HCT116 (cell line): ENCODE data around the gene C15orf39. TPM values are rescaled to one million over a fixed set of nuclear protein-coding genes. Genes with fewer than 3 reads are reported as not detected.

Experiments used
- ATAC-seq: fragments of 200-7000 bp; cut with Tn5 transposase; 2 replicates; pipeline ENCODE4 v1.9.1; 2020; ENCODE audit warnings: mild to moderate bottlenecking, moderate library complexity
- BruUV-seq: library from RNA; stranded (reverse); fragments of 400-500 nt; replicated peaks from 2 replicates; lab custom pipeline; 2021; lab: Mats Ljungman, UMichigan
- CTCF ChIA-PET: fragments of 300-600 bp; sonication (Branson Sonifier 250); formaldehyde crosslinking; loops from one replicate; lab custom pipeline; 2021; ENCODE audit warnings: antibody characterized with exemption; lab: Charles Lee
- POLR2A ChIA-PET: fragments of 300-600, 350-600 bp; sonication (Branson Sonifier 250); formaldehyde crosslinking; loops from one replicate; lab custom pipeline; 2021; ENCODE audit warnings: antibody characterized with exemption; lab: Charles Lee
- RAD21 ChIA-PET, 2 experiments: fragments of 300-600 bp; sonication (Branson Sonifier 250); formaldehyde crosslinking; loops; one replicate each; lab custom pipeline; 2023; ENCODE audit warnings: low total read pairs in 2 of 2; ENCODE audit not compliant: uncharacterized antibody in 2 of 2, unreplicated experiment in 2 of 2, low non-redundant PET in 1 of 2; lab: Charles Lee
- DNase-seq: peaks from one replicate; pipeline ENCODE4 v3.0.0-alpha.2; 2010; ENCODE audit warnings: low read depth, low spot score
- H2AFZ ChIP-seq: fragments of 200-600 bp; shearing (Covaris generic), sonication (generic); 2 replicates; pipeline ENCODE4 v1.6.1; 2017; ENCODE audit warnings: low read depth, mixed run types, mixed read lengths, antibody characterized with exemption, low read length; ENCODE audit not compliant: poor library complexity, severe bottlenecking
- H3K27ac ChIP-seq: 2 replicates; pipeline ENCODE4 v1.5.1; 2012; ENCODE audit warnings: low read depth, low read length
- H3K27me3 ChIP-seq: fragments of 200-600 bp; sonication (generic); 2 replicates; pipeline ENCODE4 v1.6.1; 2016; ENCODE audit warnings: mixed run types, low read length, mixed read lengths; ENCODE audit not compliant: insufficient read depth
- H3K36me3 ChIP-seq, 2 experiments: fragments of 200-500 bp in 1 of 2; fragments of 200-600 bp in 1 of 2; sonication (Bioruptor generic) in 1 of 2; sonication (generic) in 1 of 2; 2 replicates each; pipeline versions ENCODE4 v1.5.1 to v1.6.1; 2014 to 2016; ENCODE audit warnings: low read length in 2 of 2, inconsistent platforms in 1 of 2, mixed read lengths in 1 of 2, mixed run types in 1 of 2; ENCODE audit not compliant: insufficient read depth in 2 of 2, control insufficient read depth in 1 of 2
- H3K4me1 ChIP-seq, 2 experiments: fragments of 200-600 bp in 1 of 2; sonication (generic) in 1 of 2; 2 replicates each; pipeline versions ENCODE4 v1.5.1 to v1.6.1; 2012 to 2017; ENCODE audit warnings: low read length in 2 of 2, inconsistent platforms in 1 of 2, mild to moderate bottlenecking in 1 of 2, mixed read lengths in 1 of 2, mixed run types in 1 of 2, moderate library complexity in 1 of 2; ENCODE audit not compliant: insufficient read depth in 2 of 2, control insufficient read depth in 1 of 2
- H3K4me2 ChIP-seq: fragments of 200-600 bp; sonication (generic); 2 replicates; pipeline ENCODE4 v1.6.1; 2017; ENCODE audit warnings: mixed run types, low read length, mixed read lengths
- H3K4me3 ChIP-seq, 2 experiments: fragments of 200-600 bp in 1 of 2; sonication (generic) in 1 of 2; replicated peaks in 1 of 2; 2 replicates each; pipeline ENCODE4 v1.5.1; 2011 to 2016; ENCODE audit warnings: low read length in 2 of 2, control low read depth in 1 of 2, low read depth in 1 of 2, mild to moderate bottlenecking in 1 of 2, mixed read lengths in 1 of 2, mixed run types in 1 of 2
- H3K79me2 ChIP-seq: fragments of 200-600 bp; sonication (generic); 2 replicates; pipeline ENCODE4 v1.6.1; 2017; ENCODE audit warnings: mild to moderate bottlenecking, mixed run types, low read length, moderate library complexity, mixed read lengths; ENCODE audit not compliant: insufficient read depth
- H3K9ac ChIP-seq: fragments of 200-600 bp; sonication (generic); 2 replicates; pipeline ENCODE4 v1.6.1; 2016; ENCODE audit warnings: low read length, mixed read lengths
- H3K9me2 ChIP-seq: fragments of 200-600 bp; sonication (generic), shearing (Covaris generic); 2 replicates; pipeline ENCODE4 v1.6.1; 2017; ENCODE audit warnings: mixed run types, mild to moderate bottlenecking, moderate library complexity; ENCODE audit not compliant: insufficient read depth
- H3K9me3 ChIP-seq, 2 experiments: fragments of 200-500 bp in 1 of 2; fragments of 200-600 bp in 1 of 2; sonication (Bioruptor generic) in 1 of 2; sonication (generic) in 1 of 2; 2 replicates each; pipeline ENCODE4 v1.6.1; 2014 to 2017; ENCODE audit warnings: low read length in 2 of 2, mixed read lengths in 2 of 2, inconsistent platforms in 1 of 2, low read depth in 1 of 2, mild to moderate bottlenecking in 1 of 2, mixed run types in 1 of 2, moderate library complexity in 1 of 2; ENCODE audit not compliant: control insufficient read depth in 1 of 2, insufficient read depth in 1 of 2
- H4K20me1 ChIP-seq: fragments of 200-600 bp; sonication (generic), shearing (Covaris generic); 2 replicates; pipeline ENCODE4 v1.6.1; 2017; ENCODE audit warnings: mixed run types, mild to moderate bottlenecking, moderate library complexity; ENCODE audit not compliant: insufficient read depth
- ATF3 ChIP-seq: IDR thresholded peaks from 2 replicates; pipeline ENCODE4 v1.6.1; 2012
- CBX3 ChIP-seq: IDR thresholded peaks from 2 replicates; pipeline ENCODE4 v1.6.1; 2012; ENCODE audit warnings: low read depth
- CEBPB ChIP-seq: IDR thresholded peaks from 2 replicates; pipeline ENCODE4 v1.6.1; 2012; ENCODE audit warnings: low read depth
- CTCF ChIP-seq, 3 experiments: fragments of 200-600 bp in 1 of 3; sonication (generic) in 1 of 3; IDR thresholded peaks in 2 of 3; conservative IDR thresholded peaks in 1 of 3; 2 replicates each; pipeline ENCODE4 v1.5.1; 2012 to 2017; ENCODE audit warnings: low read depth in 2 of 3, low read length in 2 of 3, antibody characterized with exemption in 1 of 3, borderline replicate concordance in 1 of 3, control low read depth in 1 of 3, mild to moderate bottlenecking in 1 of 3, mixed read lengths in 1 of 3, mixed run types in 1 of 3, moderate library complexity in 1 of 3; ENCODE audit not compliant: insufficient read depth in 1 of 3
- EGR1 ChIP-seq: IDR thresholded peaks from 2 replicates; pipeline ENCODE4 v1.6.1; 2012; ENCODE audit warnings: low read depth
- ELF1 ChIP-seq: IDR thresholded peaks from 2 replicates; pipeline ENCODE4 v1.6.1; 2012; ENCODE audit warnings: low read depth, borderline replicate concordance
- EZH2 ChIP-seq: fragments of 200-600 bp; sonication (generic); IDR thresholded peaks from 2 replicates; pipeline ENCODE4 v1.6.1; 2017; ENCODE audit warnings: antibody characterized with exemption, mixed run types
- FOSL1 ChIP-seq: IDR thresholded peaks from 2 replicates; pipeline ENCODE4 v1.6.1; 2012; ENCODE audit warnings: low read depth
- POLR2A ChIP-seq: IDR thresholded peaks from 2 replicates; pipeline ENCODE4 v1.7.0; 2011; ENCODE audit warnings: borderline replicate concordance; ENCODE audit not compliant: insufficient read depth, insufficient read length; ENCODE audit errors: extremely low read depth
- POLR2AphosphoS5 ChIP-seq: IDR thresholded peaks from 2 replicates; pipeline ENCODE4 v1.6.1; 2011; ENCODE audit warnings: mild to moderate bottlenecking, low read depth, low read length, moderate library complexity
- SP1 ChIP-seq: IDR thresholded peaks from 2 replicates; pipeline ENCODE4 v1.6.1; 2012; ENCODE audit warnings: low read depth
- SRF ChIP-seq: IDR thresholded peaks from 2 replicates; pipeline ENCODE4 v1.6.1; 2012; ENCODE audit warnings: low read depth
- TCF7L2 ChIP-seq: IDR thresholded peaks from 2 replicates; pipeline ENCODE4 v1.7.0; 2011; ENCODE audit warnings: borderline replicate concordance, inconsistent platforms; ENCODE audit not compliant: insufficient read depth, insufficient read length; ENCODE audit errors: extremely low read depth
- ZFX ChIP-seq: fragments of 450-650 bp; IDR thresholded peaks from 2 replicates; pipeline ENCODE4 v1.6.1; 2017
- ZNF274 ChIP-seq: fragments of 200-500 bp; sonication (Bioruptor generic); IDR thresholded peaks from 2 replicates; pipeline ENCODE4 v1.6.1; 2014; ENCODE audit warnings: mild to moderate bottlenecking, low read depth, low read length, inconsistent platforms
- intact Hi-C: fragments of 100-400 bp; cut with micrococcal nuclease; formaldehyde crosslinking; loops from 2 replicates; pipeline ENCODE4 v1.10.0; 2022
- total RNA-seq: library from RNA; stranded (reverse); gene quantifications from one replicate; pipeline ENCODE4 v1.2.1, GENCODE V29; 2021; ENCODE audit not compliant: unreplicated experiment

C15orf39 gene
- total RNA-seq, 1 experiment from 2014 or later = 29.3 TPM

DNA sequence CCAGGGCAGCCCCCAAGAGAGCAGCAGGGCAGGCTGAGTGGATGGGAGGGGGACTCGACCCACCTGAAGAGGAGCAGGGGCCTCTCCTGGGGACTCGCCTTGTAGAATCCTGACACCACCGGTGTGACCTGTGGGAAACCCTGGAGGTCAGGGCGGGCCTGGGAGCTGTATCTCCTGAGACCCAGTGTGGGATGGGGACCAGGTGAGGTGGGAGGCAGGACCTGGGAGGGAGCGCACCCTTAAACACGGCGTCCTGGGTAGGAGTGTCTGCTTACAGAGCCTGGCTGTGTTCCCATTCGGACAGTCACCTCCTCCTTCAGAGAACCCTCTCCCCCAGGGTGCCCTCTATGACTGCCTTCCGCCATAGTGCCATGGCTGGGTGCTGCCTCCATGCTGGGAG is 27.1 kb downstream of the C15orf39 start:
- H2AFZ ChIP-seq = no peak overlapping the region
- no peaks in the 10 kb centered on the region for H4K20me1 ChIP-seq
- CTCF ChIA-PET = interaction anchor here (0.5 kb wide), 1 partner anchor 27 kb away, joined by 3 read pairs; the partner anchor contains the start of gene C15orf39
- no peaks in the 10 kb centered on the region for H3K79me2 ChIP-seq
- intact Hi-C loops = no loop called here
- no peak for TF ChIP-seq ZFX
- TF ChIP-seq, all 23 proteins: peak for 0
- no peaks in the 10 kb centered on the region for H3K9me2 ChIP-seq
- H3K4me1 ChIP-seq = no peaks in the 10 kb centered on the region
- H3K4me3 ChIP-seq = no peak overlapping the region
- no peak for ATAC-seq
- no peak overlapping the region for H3K4me2 ChIP-seq
- no peak overlapping the region for H3K9ac ChIP-seq
- BruUV-seq = no TSS peak
- no peak overlapping the region for H3K27ac ChIP-seq
- H3K36me3 ChIP-seq = no peaks in the 10 kb centered on the region
- DNase-seq = no peak
- ChIA-PET RAD21 (no interaction called here), POLR2A (no interaction called here)
- no peaks in the 10 kb centered on the region; the same call in 1 of the 2 replicates for H3K27me3 ChIP-seq
- H3K9me3 ChIP-seq = no peaks in the 10 kb centered on the region

GRCh38 chr15:75229191-75230015 is 27.7 kb downstream of the C15orf39 start:
- intact Hi-C loops = no loop called here
- TF ChIP-seq FOSL1 = no peak
- TF ChIP-seq EZH2 = no peak
- no peak for TF ChIP-seq POLR2AphosphoS5
- TF ChIP-seq CEBPB = no peak
- TF ChIP-seq TCF7L2 = no peak
- TF ChIP-seq CTCF (IDR thresholded peaks at IDR 0.05 in 2 of 3, conservative IDR thresholded peaks at IDR 0.05 in 1 of 3; ENCODE audit: borderline replicate concordance in 1 of 3, insufficient read depth in 1 of 3, low read depth in 2 of 3, low read length in 2 of 3) = no peak
- no peak for TF ChIP-seq ZNF274
- TF ChIP-seq ELF1 = no peak
- no peak for TF ChIP-seq SP1
- no peak for TF ChIP-seq POLR2A
- TF ChIP-seq EGR1 = no peak
- no peak for TF ChIP-seq CBX3
- no peak for TF ChIP-seq SRF
- no peak for TF ChIP-seq ATF3

More at GRCh38 chr15:75229191-75230015, 27.7 kb downstream of the C15orf39 start:
- Histone ChIP-seq H3K36me3 (no peaks in the 10 kb centered on the region), H3K79me2 (no peaks in the 10 kb centered on the region), H3K4me3 (no peak overlapping the region), H3K9me3 (no peaks in the 10 kb centered on the region), H3K4me1 (no peaks in the 10 kb centered on the region), H3K9me2 (no peaks in the 10 kb centered on the region), H3K4me2 (no peak overlapping the region), H3K9ac (no peak overlapping the region), H2AFZ (no peak overlapping the region), H4K20me1 (no peaks in the 10 kb centered on the region), H3K27ac (no peak overlapping the region), H3K27me3 (no peaks in the 10 kb centered on the region; the same call in 1 of the 2 replicates)
- RAD21 ChIA-PET = no interaction called here
- ATAC-seq = no peak
- DNase-seq = no peak
- POLR2A ChIA-PET = no interaction called here
- CTCF ChIA-PET = no interaction called here
- no TSS peak for BruUV-seq
